Thyroid gland (tissue), 4 donors: ENCODE data around the gene PLEKHM1. TPM values are rescaled to one million over a fixed set of nuclear protein-coding genes. Genes with fewer than 3 reads are reported as not detected.

ENCODE experiments used
- DNase-seq, 2 donors: peaks; one replicate each; pipeline ENCODE4 v3.0.0-alpha.2; 2019
- H3K27ac ChIP-seq, 3 donors: fragments of 200-600 bp; sonication (generic); 1 replicate in 2 of 3; 2 replicates in 1 of 3; pipeline ENCODE4 v1.5.1; 2016 to 2019; ENCODE audit warnings: mild to moderate bottlenecking in 1 of 3, moderate library complexity in 1 of 3
- H3K27me3 ChIP-seq: fragments of 200-600 bp; sonication (generic); one replicate; pipeline ENCODE4 v1.5.1; 2019
- H3K36me3 ChIP-seq, 2 donors: fragments of 200-600 bp; sonication (generic); one replicate each; pipeline ENCODE4 v1.5.1; 2016 to 2019
- H3K4me1 ChIP-seq, 2 donors: fragments of 200-600 bp; sonication (generic); one replicate each; pipeline ENCODE4 v1.5.1; 2017 to 2019
- H3K4me3 ChIP-seq, 3 donors: fragments of 200-600 bp; sonication (generic); replicated peaks in 1 of 3; 1 replicate in 2 of 3; 2 replicates in 1 of 3; pipeline ENCODE4 v1.5.1; 2016; ENCODE audit warnings: mild to moderate bottlenecking in 1 of 3
- H3K9me3 ChIP-seq: fragments of 200-600 bp; sonication (generic); one replicate; pipeline ENCODE4 v1.5.1; 2017
- CTCF ChIP-seq, 6 experiments: fragments of 200-600 bp in 3 of 6; fragments of 450-650 bp in 3 of 6; sonication (generic) in 3 of 6; IDR thresholded peaks; one replicate each; pipeline ENCODE4 v1.5.1; 2016 to 2019; ENCODE audit warnings: antibody characterized with exemption in 6 of 6, mild to moderate bottlenecking in 2 of 6, inconsistent platforms in 1 of 6, moderate library complexity in 1 of 6
- POLR2A ChIP-seq, 2 donors: fragments of 450-650 bp; IDR thresholded peaks; one replicate each; pipeline ENCODE4 v1.6.1; 2017; ENCODE audit warnings: antibody characterized with exemption in 2 of 2, mild to moderate bottlenecking in 2 of 2, moderate library complexity in 1 of 2
- WGBS, 2 donors: methylation state at CpG; one replicate each; pipeline ENCODE4 v1.1.5; 2017; 5-methylcytosine and 5-hydroxymethylcytosine counted together
- intact Hi-C: fragments of 100-400 bp; cut with DNase I; formaldehyde crosslinking; loops from one replicate; pipeline ENCODE4 v1.15.1; 2023
- total RNA-seq, 4 donors: library from RNA; depleted of rRNA; stranded (reverse); fragments of >200 nt; gene quantifications; one replicate each; pipeline ENCODE4 v1.2.3, GENCODE V29; 2016

Gene PLEKHM1
- total RNA-seq, 4 donors from 2014 or later: 47.9 to 114 (median 95.1) TPM

- H3K9me3 ChIP-seq: no peaks in the 10 kb centered on the region
- WGBS, 2 donors: 73 to 84% methylated on average over 12 to 14 of the region's 14 CpGs
- no peak for DNase-seq
- H3K4me3 ChIP-seq: no peak overlapping the region
- TF ChIP-seq POLR2A (IDR thresholded peaks at IDR 0.05) (no peak), CTCF (IDR thresholded peaks at IDR 0.05) (no peak)
- H3K4me1 ChIP-seq: peaks cover 26 to 36% of the 10 kb centered on the region in 2 donors
- H3K27ac ChIP-seq: no peak overlapping the region
- no peaks in the 10 kb centered on the region for H3K27me3 ChIP-seq
- intact Hi-C loops: no loop called here
- H3K36me3 ChIP-seq: peaks cover 4 to 18% of the 10 kb centered on the region in 2 donors
Observed at GRCh38 chr17:45404870-45405249, 85.7 kb downstream of the PLEKHM1 start.

GRCh38 chr17:45403906-45404490, 86.5 kb downstream of the PLEKHM1 start:
- TF ChIP-seq CTCF (IDR thresholded peaks at IDR 0.05) (no peak), POLR2A (IDR thresholded peaks at IDR 0.05) (no peak)
- H3K4me3 ChIP-seq: no peak overlapping the region
- DNase-seq: no peak
- H3K27me3 ChIP-seq: no peaks in the 10 kb centered on the region
- H3K36me3 ChIP-seq: peaks cover 4 to 18% of the 10 kb centered on the region in 2 donors
- 96 to 97% methylated on average over 9 to 10 of the region's 10 CpGs for WGBS, 2 donors
- no peaks in the 10 kb centered on the region for H3K9me3 ChIP-seq
- H3K27ac ChIP-seq: no peak overlapping the region
- intact Hi-C loops: no loop called here
- H3K4me1 ChIP-seq: peaks cover 19 to 28% of the 10 kb centered on the region in 2 donors

- Histone ChIP-seq H3K36me3 (peaks cover 4 to 18% of the 10 kb centered on the region in 2 donors), H3K4me1 (peaks cover 10 to 17% of the 10 kb centered on the region in 2 donors), H3K4me3 (no peak overlapping the region), H3K9me3 (no peaks in the 10 kb centered on the region), H3K27me3 (no peaks in the 10 kb centered on the region), H3K27ac (no peak overlapping the region)
- DNase-seq: no peak
- TF ChIP-seq POLR2A (IDR thresholded peaks at IDR 0.05) (no peak), CTCF (IDR thresholded peaks at IDR 0.05) (no peak)
- WGBS, 2 donors: 89 to 90% methylated on average over 1 of the region's 1 CpG
- intact Hi-C loops: no loop called here
Observed at GRCh38 chr17:45402916-45403315, 87.6 kb downstream of the PLEKHM1 start.

- no peak for TF ChIP-seq POLR2A (IDR thresholded peaks at IDR 0.05)
- TF ChIP-seq CTCF (IDR thresholded peaks at IDR 0.05): no peak
Observed at GRCh38 chr17:45398800-45399199, 91.7 kb downstream of the PLEKHM1 start.

GRCh38 chr17:45397796-45398195, 92.7 kb downstream of the PLEKHM1 start:
- Histone ChIP-seq H3K27me3 (no peaks in the 10 kb centered on the region), H3K4me3 (no peak overlapping the region), H3K4me1 (peaks cover 0 to 7% of the 10 kb centered on the region in 2 donors), H3K36me3 (peaks cover 3 to 5% of the 10 kb centered on the region in 2 donors), H3K27ac (no peak overlapping the region), H3K9me3 (no peaks in the 10 kb centered on the region)
- intact Hi-C loops: loop anchor here (10.0 kb wide), 1 partner anchor 437 kb away; no protein-coding TSS in a partner anchor
- TF ChIP-seq CTCF (IDR thresholded peaks at IDR 0.05) (no peak), POLR2A (IDR thresholded peaks at IDR 0.05) (no peak)
- 89 to 100% methylated on average over 1 to 4 of the region's 5 CpGs for WGBS, 2 donors
- DNase-seq: no peak

More at GRCh38 chr17:45398800-45399199, 91.7 kb downstream of the PLEKHM1 start:
- peaks cover 4 to 12% of the 10 kb centered on the region in 2 donors for H3K36me3 ChIP-seq
- WGBS, 2 donors: 70 to 82% methylated on average over 4 of the region's 5 CpGs
- no peaks in the 10 kb centered on the region for H3K27me3 ChIP-seq
- no peak overlapping the region for H3K27ac ChIP-seq
- H3K9me3 ChIP-seq: no peaks in the 10 kb centered on the region
- no peak for DNase-seq
- H3K4me1 ChIP-seq: peaks cover 0 to 7% of the 10 kb centered on the region in 2 donors
- intact Hi-C loops: loop anchor here (10.0 kb wide), 1 partner anchor 436 kb away; no protein-coding TSS in a partner anchor
- no peak overlapping the region for H3K4me3 ChIP-seq
